ENCODE measurements around the gene TIMM17A. TPM values are rescaled to one million over a fixed set of nuclear protein-coding genes. Genes with fewer than 3 reads are reported as not detected.
A peak's percentile ranks its signal among the peaks of the same experiment; 100 is the strongest.
"Not testable (repeated sequence)": the region's sequence is repeated elsewhere in the genome, so short reads cannot be mapped to it uniquely, and the experiment has no call there.

The TIMM17A gene
- total RNA-seq, 2 experiments from 2014 or later, result 116 to 120 TPM

DNA sequence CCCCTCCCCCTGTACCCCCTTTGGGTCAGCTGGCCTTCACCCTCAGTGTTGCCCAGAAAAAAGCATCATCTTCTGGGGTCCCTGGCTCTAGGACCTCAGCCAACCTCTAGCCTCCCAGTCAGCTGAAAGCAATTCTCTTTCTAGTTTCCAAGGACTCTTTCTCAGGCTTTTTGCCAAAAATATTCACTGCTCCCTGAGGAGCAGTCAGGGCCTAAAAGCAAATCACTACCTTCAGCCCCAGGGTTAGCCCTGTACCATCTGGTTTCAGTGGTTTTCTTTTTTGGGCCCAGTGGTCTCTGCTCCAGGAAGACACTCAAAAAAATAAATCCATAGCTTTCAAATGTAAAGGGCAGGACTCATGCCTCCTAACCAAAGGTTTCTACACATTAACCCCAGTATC lies 5.8 kb upstream of the TIMM17A start:
- Mint-ChIP-seq H3K27me3 (peaks cover 42% of the 10 kb centered on the region), H3K27ac (no peak overlapping the region), H3K4me1 (peaks cover 7% of the 10 kb centered on the region), H3K4me3 (no peak overlapping the region), H3K36me3 (no peaks in the 10 kb centered on the region), H3K9me3 (no peaks in the 10 kb centered on the region)
- no peak for DNase-seq

DNA sequence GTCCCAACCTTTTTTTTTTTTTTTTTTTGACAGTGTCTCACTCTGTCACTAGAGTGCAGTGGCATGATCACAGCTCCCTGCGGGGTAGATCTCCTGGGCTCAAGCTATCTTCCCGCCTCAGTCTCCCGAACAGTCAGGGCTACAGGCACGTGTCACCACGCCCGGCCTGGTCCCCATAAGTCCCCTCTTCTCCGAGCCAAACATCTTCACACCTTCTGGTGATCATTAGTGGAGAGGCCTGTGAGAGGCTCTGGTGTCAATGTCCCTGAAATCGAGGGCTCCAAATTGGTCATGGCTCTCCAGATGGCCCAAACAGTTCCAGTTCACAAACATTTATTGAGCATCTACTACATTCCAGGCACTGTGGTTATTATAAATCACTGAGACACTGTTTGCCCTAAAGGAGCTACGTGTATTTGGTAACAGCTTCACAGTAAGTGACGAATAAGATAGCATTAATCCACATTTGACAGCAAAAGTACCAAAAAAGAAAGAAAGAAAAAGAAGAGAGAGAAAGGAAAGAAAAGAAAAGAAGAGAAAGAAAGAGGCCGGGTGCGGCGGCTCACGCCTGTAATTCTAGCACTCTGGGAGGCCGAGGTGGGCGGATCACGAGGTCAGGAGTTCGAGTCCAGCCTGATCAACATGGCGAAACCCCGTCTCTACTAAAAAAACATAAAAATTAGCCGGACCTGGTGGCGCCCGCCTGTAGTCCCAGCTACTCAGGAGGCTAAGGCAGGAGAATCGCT lies 867 bp upstream of the TIMM17A start:
- DNase-seq, result no peak
- H3K4me1 Mint-ChIP-seq, result peaks cover 17% of the 10 kb centered on the region
- H3K4me3 Mint-ChIP-seq, result peak overlapping the region; percentile 99
- H3K36me3 Mint-ChIP-seq, result peaks cover 23% of the 10 kb centered on the region
- H3K9me3 Mint-ChIP-seq, result no peaks in the 10 kb centered on the region
- H3K27ac Mint-ChIP-seq, result peak overlapping the region; percentile 97
- H3K27me3 Mint-ChIP-seq, result no peaks in the 10 kb centered on the region

GRCh38 chr1:201955729-201956143 lies 433 bp downstream of the TIMM17A start:
- Mint-ChIP-seq H3K27ac (peak overlapping the region; percentile 97), H3K9me3 (no peaks in the 10 kb centered on the region), H3K36me3 (peaks cover 23% of the 10 kb centered on the region), H3K27me3 (no peaks in the 10 kb centered on the region), H3K4me3 (peak overlapping the region; percentile 99), H3K4me1 (peaks cover 17% of the 10 kb centered on the region)
- no peak for DNase-seq

- H3K36me3 Mint-ChIP-seq, result peaks cover 28% of the 10 kb centered on the region
- peaks cover 20% of the 10 kb centered on the region for H3K4me1 Mint-ChIP-seq
- no peak overlapping the region for H3K27ac Mint-ChIP-seq
- no peak for DNase-seq
- H3K9me3 Mint-ChIP-seq, result no peaks in the 10 kb centered on the region
- no peak overlapping the region for H3K4me3 Mint-ChIP-seq
- H3K27me3 Mint-ChIP-seq, result no peaks in the 10 kb centered on the region
Observed at GRCh38 chr1:201958348-201958747, 3.0 kb downstream of the TIMM17A start.

- H3K27ac Mint-ChIP-seq, H3K4me3 Mint-ChIP-seq, H3K27me3 Mint-ChIP-seq, H3K4me1 Mint-ChIP-seq, H3K9me3 Mint-ChIP-seq, DNase-seq: not testable (repeated sequence)
- H3K36me3 Mint-ChIP-seq, result peaks cover 19% of the 10 kb centered on the region
Observed at GRCh38 chr1:201962382-201962781, 7.1 kb downstream of the TIMM17A start.

DNA sequence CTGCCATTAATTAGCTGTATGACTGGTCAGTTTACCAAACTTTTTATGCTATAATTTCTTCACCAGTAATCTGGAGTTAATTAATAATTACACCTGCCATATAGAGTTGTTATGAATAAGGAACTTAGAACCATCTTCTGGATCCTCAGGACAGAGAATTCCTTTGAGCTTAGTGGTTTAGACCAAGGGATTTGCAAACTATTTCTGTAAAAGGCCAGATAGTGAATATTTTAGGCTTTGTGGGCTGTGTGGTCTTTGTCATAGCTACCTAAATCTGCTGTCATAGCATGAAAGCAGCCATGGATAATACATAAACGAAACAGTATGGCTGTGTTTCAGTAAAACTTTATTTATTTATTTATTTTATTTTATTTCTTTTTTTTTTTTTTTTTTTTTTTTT lies 9.0 kb downstream of the TIMM17A start:
- Mint-ChIP-seq H3K27me3 (no peaks in the 10 kb centered on the region), H3K9me3 (no peaks in the 10 kb centered on the region), H3K27ac (no peak overlapping the region), H3K4me1 (peaks cover 6% of the 10 kb centered on the region), H3K4me3 (no peak overlapping the region), H3K36me3 (peaks cover 11% of the 10 kb centered on the region)
- no peak for DNase-seq

DNA sequence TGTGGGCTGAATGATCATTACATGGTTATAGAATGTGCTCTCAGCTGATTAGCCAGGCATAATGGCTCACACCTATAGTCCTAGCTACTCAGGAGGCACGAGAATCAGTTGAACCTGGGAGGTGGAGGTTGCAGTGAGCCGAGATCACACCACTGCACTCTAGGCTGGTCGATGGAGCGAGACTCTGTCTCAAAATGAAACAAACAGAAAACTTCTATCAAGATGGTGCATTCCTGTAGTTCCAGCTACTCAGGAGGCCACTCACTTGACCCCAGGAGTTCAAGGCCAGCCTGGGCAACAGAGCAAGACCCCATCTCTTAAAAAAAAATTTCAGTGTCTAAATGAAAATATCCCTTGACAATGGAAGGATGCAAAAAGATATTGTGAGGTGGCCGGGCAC lies 10.9 kb downstream of the TIMM17A start:
- H3K4me1 Mint-ChIP-seq, result peaks cover 6% of the 10 kb centered on the region
- no peaks in the 10 kb centered on the region for H3K27me3 Mint-ChIP-seq
- peaks cover 9% of the 10 kb centered on the region for H3K36me3 Mint-ChIP-seq
- H3K9me3 Mint-ChIP-seq, result no peaks in the 10 kb centered on the region
- no peak overlapping the region for H3K27ac Mint-ChIP-seq
- DNase-seq, result no peak
- H3K4me3 Mint-ChIP-seq, result no peak overlapping the region

GRCh38 chr1:201968202-201968925 lies 13.1 kb downstream of the TIMM17A start:
- Mint-ChIP-seq H3K27ac (no peak overlapping the region), H3K27me3 (no peaks in the 10 kb centered on the region), H3K9me3 (no peaks in the 10 kb centered on the region), H3K4me1 (peaks cover 4% of the 10 kb centered on the region), H3K36me3 (peaks cover 6% of the 10 kb centered on the region), H3K4me3 (no peak overlapping the region)
- no peak for DNase-seq

GRCh38 chr1:201970334-201971159 lies 15.2 kb downstream of the TIMM17A start:
- no peak for DNase-seq
- no peak overlapping the region for H3K4me3 Mint-ChIP-seq
- no peaks in the 10 kb centered on the region for H3K27me3 Mint-ChIP-seq
- H3K27ac Mint-ChIP-seq, result no peak overlapping the region
- H3K36me3 Mint-ChIP-seq, result peaks cover 6% of the 10 kb centered on the region
- H3K9me3 Mint-ChIP-seq, result no peaks in the 10 kb centered on the region
- peaks cover 1% of the 10 kb centered on the region for H3K4me1 Mint-ChIP-seq

DNA sequence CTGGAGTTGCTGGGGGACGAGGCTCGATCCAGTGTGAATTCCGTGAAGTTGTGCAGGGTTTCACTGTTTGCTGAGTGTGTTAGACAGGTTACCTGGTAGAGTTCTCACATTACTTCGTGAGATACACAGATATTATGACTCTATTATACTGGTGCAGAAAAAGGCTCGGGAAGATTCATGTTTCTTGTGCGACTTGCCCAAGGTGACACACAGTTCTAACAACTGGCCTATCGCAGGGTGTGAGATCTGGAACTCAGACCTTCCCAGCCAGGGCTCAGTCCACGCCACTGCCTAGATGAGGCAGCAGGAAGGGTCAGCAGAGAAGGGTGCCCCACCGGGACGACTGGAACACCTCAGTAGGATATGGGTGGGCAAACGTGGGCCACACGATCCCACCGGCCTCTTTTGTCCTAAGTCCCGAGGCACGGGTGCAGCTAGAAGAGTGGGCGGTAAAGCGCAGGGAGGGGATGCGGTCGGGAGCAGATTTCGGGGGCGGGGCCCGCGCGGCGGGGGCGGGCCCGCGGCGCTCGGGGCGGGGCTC lies 26.8 kb downstream of the TIMM17A start:
- H3K9me3 Mint-ChIP-seq, result no peaks in the 10 kb centered on the region
- H3K4me1 Mint-ChIP-seq, result peaks cover 22% of the 10 kb centered on the region
- peak overlapping the region; percentile 72 for H3K27ac Mint-ChIP-seq
- peaks cover 14% of the 10 kb centered on the region for H3K27me3 Mint-ChIP-seq
- DNase-seq, result peak; percentile 72
- peaks cover 2% of the 10 kb centered on the region for H3K36me3 Mint-ChIP-seq
- peak overlapping the region; percentile 93 for H3K4me3 Mint-ChIP-seq

- H3K27me3 Mint-ChIP-seq, result peaks cover 11% of the 10 kb centered on the region
- DNase-seq, result peak; percentile 69
- peaks cover 22% of the 10 kb centered on the region for H3K4me1 Mint-ChIP-seq
- H3K4me3 Mint-ChIP-seq, result peak within 1 kb of the TSS; percentile 93
- H3K9me3 Mint-ChIP-seq, result no peaks in the 10 kb centered on the region
- H3K36me3 Mint-ChIP-seq, result peaks cover 2% of the 10 kb centered on the region
- peak within 1 kb of the TSS; percentile 79 for H3K27ac Mint-ChIP-seq
Observed at GRCh38 chr1:201982623-201983379, 27.5 kb downstream of the TIMM17A start, which contains the start of gene RNPEP. Gene RNPEP, plus strand, starts transcription at chr1:201982648. Its CDS starts 19 bp downstream, at chr1:201982667.

GRCh38 chr1:201983380-201983805 lies 28.1 kb downstream of the TIMM17A start:
- Mint-ChIP-seq H3K9me3 (no peaks in the 10 kb centered on the region), H3K36me3 (peaks cover 2% of the 10 kb centered on the region), H3K27me3 (peaks cover 11% of the 10 kb centered on the region), H3K4me3 (peak overlapping the region; percentile 93), H3K4me1 (peaks cover 22% of the 10 kb centered on the region), H3K27ac (peak overlapping the region; percentile 79)
- no peak for DNase-seq

DNA sequence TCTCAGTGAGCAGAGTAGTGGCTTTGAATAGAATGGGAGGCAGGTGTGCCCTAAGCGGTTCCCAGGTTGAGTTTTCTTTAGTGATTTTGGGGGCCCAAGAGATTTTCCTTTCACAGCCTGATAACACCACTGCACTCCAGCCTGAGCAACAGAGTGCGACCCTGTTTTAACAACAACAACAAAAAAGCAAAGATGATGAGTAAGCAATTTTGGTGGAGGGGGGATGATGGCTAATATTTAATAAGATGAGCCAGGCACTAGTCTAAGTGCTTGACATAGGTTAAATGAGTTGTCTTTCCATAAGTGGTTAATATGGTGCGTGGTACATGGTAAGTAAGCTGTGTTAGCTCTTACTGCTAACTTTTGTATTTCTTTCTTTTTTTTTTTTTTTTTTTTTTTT lies 29.1 kb downstream of the TIMM17A start:
- H3K27me3 Mint-ChIP-seq, result peaks cover 11% of the 10 kb centered on the region
- peaks cover 22% of the 10 kb centered on the region for H3K4me1 Mint-ChIP-seq
- DNase-seq, result no peak
- peaks cover 2% of the 10 kb centered on the region for H3K36me3 Mint-ChIP-seq
- H3K27ac Mint-ChIP-seq, result no peak overlapping the region
- no peak overlapping the region for H3K4me3 Mint-ChIP-seq
- no peaks in the 10 kb centered on the region for H3K9me3 Mint-ChIP-seq

DNA sequence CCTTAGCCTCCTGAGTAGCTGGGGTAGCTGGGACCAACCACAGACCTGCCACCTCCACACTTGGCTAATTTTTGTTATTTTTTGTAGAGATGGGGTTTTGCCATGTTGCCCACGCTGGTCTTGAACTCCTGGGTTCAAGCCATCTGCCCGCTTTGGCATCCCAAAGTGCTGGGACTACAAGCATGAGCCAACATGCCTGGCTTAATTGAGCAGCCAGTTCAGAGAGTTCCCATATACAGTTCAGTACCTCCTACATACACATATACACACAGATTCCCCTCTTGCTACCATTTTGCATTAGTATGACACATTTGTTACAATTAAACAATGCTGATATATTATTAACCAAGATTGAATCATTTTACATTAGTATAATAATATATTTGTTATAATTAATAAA lies 30.1 kb downstream of the TIMM17A start:
- Mint-ChIP-seq H3K36me3 (peaks cover 5% of the 10 kb centered on the region), H3K4me3 (no peak overlapping the region), H3K27me3 (peaks cover 11% of the 10 kb centered on the region), H3K9me3 (no peaks in the 10 kb centered on the region), H3K27ac (no peak overlapping the region), H3K4me1 (peaks cover 22% of the 10 kb centered on the region)
- no peak for DNase-seq
